Aortic smooth muscle cell (primary cell): Measurements from ENCODE around the gene SYNGR1. TPM values are rescaled to one million over a fixed set of nuclear protein-coding genes. Genes with fewer than 3 reads are reported as not detected.

Source experiments
- total RNA-seq: library from RNA; depleted of rRNA; stranded (reverse); fragments of >200 nt; gene quantifications from 2 replicates; pipeline ENCODE4 v1.2.3, GENCODE V29; 2014

Gene SYNGR1
- total RNA-seq: 8.1 and 9.0 TPM in 2 replicates

GRCh38 chr22:39349967-39350726 is at the start of gene SYNGR1:
Gene SYNGR1 (plus strand): TSS chr22:39349991. CDS start chr22:39350011, 20 bp downstream.

GRCh38 chr22:39319284-39320022 is 30.3 kb upstream of the SYNGR1 start, which contains the start of gene RPL3:
Gene RPL3 (minus strand): TSS chr22:39319623. CDS start chr22:39319597, 26 bp downstream.

Other genes with a start within 250 kb of the SYNGR1 start
- gene CBX7, start 197.3 kb upstream of the SYNGR1 start, total RNA-seq: 6.2 and 8.2 TPM in 2 replicates
- 1.1 and 1.3 TPM in 2 replicates for gene PDGFB, start 105.0 kb upstream of the SYNGR1 start, total RNA-seq
- 2,382 and 3,166 TPM in 2 replicates for gene RPL3, start 30.4 kb upstream of the SYNGR1 start, total RNA-seq
- gene TAB1, start 49.8 kb downstream of the SYNGR1 start, total RNA-seq: 14.1 and 14.9 TPM in 2 replicates
- 0.06 and 0.40 TPM in 2 replicates for gene MGAT3, start 107.0 kb downstream of the SYNGR1 start, total RNA-seq
- 14.7 and 17.3 TPM in 2 replicates for gene MIEF1, start 152.3 kb downstream of the SYNGR1 start, total RNA-seq
- 111 and 141 TPM in 2 replicates for gene ATF4, start 170.6 kb downstream of the SYNGR1 start, total RNA-seq
- 49.7 and 54.6 TPM in 2 replicates for gene RPS19BP1, start 182.8 kb downstream of the SYNGR1 start, total RNA-seq
- gene CACNA1I, start 220.8 kb downstream of the SYNGR1 start, total RNA-seq: under 0.01 and 0.12 TPM in 2 replicates